Stimulated activated CD8-positive, alpha-beta memory T cell treated with anti-CD3 and anti-CD28 coated beads, Interleukin-7, amount 100 ng/mL, for 24 hours (primary cell): ENCODE results near the gene TMEM95.
"Not testable (repeated sequence)": the region's sequence is repeated elsewhere in the genome, so short reads cannot be mapped to it uniquely, and the experiment has no call there.

Source experiments
- DNase-seq: peaks from one replicate; pipeline ENCODE4 v3.0.0-alpha.2; 2020; ENCODE audit warnings: low read depth

The TMEM95 gene

GRCh38 chr17:7346761-7347614 is 8.0 kb upstream of the TMEM95 start:
- no peak for DNase-seq

- no peak for DNase-seq
These were observed 7.1 kb upstream of the TMEM95 start for GRCh38 chr17:7347630-7348477.

- DNase-seq, result no peak
These were observed 6.3 kb upstream of the TMEM95 start for GRCh38 chr17:7348478-7349242.

GRCh38 chr17:7351665-7352502 is 3.1 kb upstream of the TMEM95 start, which contains the start of gene KCTD11:
TSS of gene KCTD11 (plus strand) at chr17:7352162.
- no peak for DNase-seq

- no peak for DNase-seq
These were observed 2.5 kb upstream of the TMEM95 start for GRCh38 chr17:7352503-7352889.

GRCh38 chr17:7352910-7353635 is 1.9 kb upstream of the TMEM95 start:
- DNase-seq, result no peak

- DNase-seq, result no peak
These were observed 603 bp upstream of the TMEM95 start for GRCh38 chr17:7354262-7354843.

GRCh38 chr17:7355573-7355972 is 617 bp downstream of the TMEM95 start:
- no peak for DNase-seq

GRCh38 chr17:7356072-7356549 is 1.2 kb downstream of the TMEM95 start:
- DNase-seq, result peak; percentile 74

- DNase-seq, result no peak
These were observed 1.8 kb downstream of the TMEM95 start for GRCh38 chr17:7356756-7357155.

- no peak for DNase-seq
These were observed 2.4 kb downstream of the TMEM95 start for GRCh38 chr17:7357381-7357780.

GRCh38 chr17:7361906-7362305 is 7.0 kb downstream of the TMEM95 start:
- DNase-seq, result no peak

- no peak for DNase-seq
These were observed 8.4 kb downstream of the TMEM95 start for GRCh38 chr17:7363311-7363710.

- not testable (repeated sequence) for DNase-seq
These were observed 11.0 kb downstream of the TMEM95 start for GRCh38 chr17:7365963-7366362.

GRCh38 chr17:7367083-7367482 is 12.1 kb downstream of the TMEM95 start:
- DNase-seq, result no peak

- no peak for DNase-seq
These were observed 13.1 kb downstream of the TMEM95 start for GRCh38 chr17:7367918-7368598.

- not testable (repeated sequence) for DNase-seq
These were observed 13.6 kb downstream of the TMEM95 start for GRCh38 chr17:7368599-7368994.

- DNase-seq, result no peak
These were observed 14.9 kb downstream of the TMEM95 start for GRCh38 chr17:7369825-7370224.

- DNase-seq, result no peak
These were observed 15.9 kb downstream of the TMEM95 start for GRCh38 chr17:7370853-7371252.

GRCh38 chr17:7374353-7374752 is 19.4 kb downstream of the TMEM95 start:
- DNase-seq, result no peak
